GM23338 (cell line): ENCODE data around the gene BEND5. TPM values are rescaled to one million over a fixed set of nuclear protein-coding genes. Genes with fewer than 3 reads are reported as not detected.

Source experiments
- ATAC-seq: fragments of 200-7000 bp; cut with Tn5 transposase; 3 replicates; pipeline ENCODE4 v1.9.1; 2020
- DNase-seq: peaks from one replicate; pipeline ENCODE4 v3.0.0-alpha.2; 2015; ENCODE audit warnings: low spot score
- H2AFZ ChIP-seq: fragments of 200-600 bp; sonication (generic); 2 replicates; pipeline ENCODE4 v1.8.0; 2016; ENCODE audit warnings: antibody characterized with exemption, mild to moderate bottlenecking, moderate library complexity
- H3F3A ChIP-seq: fragments of 200-600 bp; sonication (generic); replicated peaks from 2 replicates; pipeline ENCODE4 v1.8.0; 2017; ENCODE audit warnings: antibody characterized with exemption, mixed run types, low read depth
- H3K27ac ChIP-seq: fragments of 200-600 bp; sonication (generic); 2 replicates; pipeline ENCODE4 v1.6.1; 2016; ENCODE audit warnings: low read depth
- H3K27me3 ChIP-seq: fragments of 200-600 bp; sonication (generic); 2 replicates; pipeline ENCODE4 v1.8.0; 2016; ENCODE audit warnings: mild to moderate bottlenecking, mixed run types, moderate library complexity; ENCODE audit not compliant: insufficient read depth
- H3K36me3 ChIP-seq: fragments of 200-600 bp; sonication (generic); 2 replicates; pipeline ENCODE4 v1.8.0; 2016; ENCODE audit warnings: mild to moderate bottlenecking; ENCODE audit not compliant: insufficient read depth
- H3K4me1 ChIP-seq: fragments of 200-600 bp; sonication (generic); 2 replicates; pipeline ENCODE4 v1.8.0; 2016; ENCODE audit warnings: mild to moderate bottlenecking, moderate library complexity; ENCODE audit not compliant: insufficient read depth
- H3K4me2 ChIP-seq: fragments of 200-600 bp; sonication (generic); 2 replicates; pipeline ENCODE4 v1.7.1; 2017; ENCODE audit warnings: mixed run types
- H3K4me3 ChIP-seq: fragments of 200-600 bp; sonication (generic); 2 replicates; pipeline ENCODE4 v1.6.1; 2016; ENCODE audit warnings: mixed run types
- H3K79me2 ChIP-seq: fragments of 200-600 bp; sonication (generic); replicated peaks from 2 replicates; pipeline ENCODE4 v1.8.0; 2017; ENCODE audit warnings: mild to moderate bottlenecking; ENCODE audit not compliant: insufficient read depth
- H3K9me2 ChIP-seq: fragments of 200-600 bp; sonication (generic); 2 replicates; pipeline ENCODE4 v1.8.0; 2017; ENCODE audit not compliant: insufficient read depth
- H4K20me1 ChIP-seq: fragments of 200-600 bp; sonication (generic); replicated peaks from 2 replicates; pipeline ENCODE4 v1.8.0; 2017; ENCODE audit warnings: mild to moderate bottlenecking; ENCODE audit not compliant: insufficient read depth
- H3K27ac Mint-ChIP-seq: 2 replicates; pipeline ENCODE4 v1.8.0; 2020; ENCODE audit warnings: inconsistent platforms, mild to moderate bottlenecking, moderate library complexity, mixed read lengths
- H3K27me3 Mint-ChIP-seq: 3 replicates; pipeline ENCODE4 v1.8.0; 2022; ENCODE audit warnings: low read depth, mild to moderate bottlenecking, moderate library complexity, mixed read lengths, inconsistent platforms; ENCODE audit not compliant: insufficient read depth, poor library complexity
- H3K36me3 Mint-ChIP-seq: 3 replicates; pipeline ENCODE4 v1.8.0; 2021; ENCODE audit warnings: low read depth, mild to moderate bottlenecking, inconsistent platforms, moderate library complexity, mixed read lengths
- H3K4me1 Mint-ChIP-seq: 3 replicates; pipeline ENCODE4 v1.8.0; 2020; ENCODE audit warnings: mild to moderate bottlenecking, inconsistent platforms, mixed read lengths
- H3K4me3 Mint-ChIP-seq: 3 replicates; pipeline ENCODE4 v1.8.0; 2021; ENCODE audit warnings: moderate library complexity, mild to moderate bottlenecking, inconsistent platforms, mixed read lengths
- H3K9me3 Mint-ChIP-seq: 3 replicates; pipeline ENCODE4 v1.8.0; 2020; ENCODE audit warnings: moderate library complexity, mild to moderate bottlenecking, inconsistent platforms, mixed read lengths
- CREB1 ChIP-seq: fragments of 250-450 bp; sonication (Bioruptor Pico); IDR thresholded peaks from 2 replicates; pipeline ENCODE4 v1.5.0; 2020; ENCODE audit warnings: low read depth, mild to moderate bottlenecking, moderate library complexity
- CTCF ChIP-seq, 2 experiments: fragments of 200-600 bp in 1 of 2; sonication (generic) in 1 of 2; conservative IDR thresholded peaks; 2 replicates each; pipeline versions ENCODE4 v1.5.1 to v1.6.1; 2016 to 2017; ENCODE audit warnings: antibody characterized with exemption in 2 of 2, low read depth in 2 of 2, mild to moderate bottlenecking in 2 of 2, moderate library complexity in 1 of 2
- ETS1 ChIP-seq: IDR thresholded peaks from 2 replicates; pipeline ENCODE4 v1.6.1; 2016; ENCODE audit warnings: antibody characterized with exemption
- EZH2 ChIP-seq: fragments of 200-600 bp; sonication (generic); IDR thresholded peaks from one replicate; pipeline ENCODE4 v1.8.0; 2017; ENCODE audit warnings: antibody characterized with exemption, mild to moderate bottlenecking, low read depth; ENCODE audit not compliant: unreplicated experiment
- EZH2phosphoT487 ChIP-seq: fragments of 200-600 bp; sonication (generic); IDR thresholded peaks from one replicate; pipeline ENCODE4 v1.8.1; 2018; ENCODE audit warnings: antibody characterized with exemption; ENCODE audit not compliant: unreplicated experiment
- JUNB ChIP-seq: IDR thresholded peaks from one replicate; pipeline ENCODE4 v1.6.1; 2016; ENCODE audit warnings: antibody characterized with exemption; ENCODE audit not compliant: unreplicated experiment
- NANOG ChIP-seq: IDR thresholded peaks from 2 replicates; pipeline ENCODE4 v1.6.1; 2016; ENCODE audit warnings: antibody characterized with exemption, borderline replicate concordance
- POLR2AphosphoS5 ChIP-seq: IDR thresholded peaks from 2 replicates; pipeline ENCODE4 v1.6.1; 2016; ENCODE audit warnings: antibody characterized with exemption, low read depth
- REST ChIP-seq: IDR thresholded peaks from one replicate; pipeline ENCODE4 v1.6.1; 2018; ENCODE audit warnings: antibody characterized with exemption; ENCODE audit not compliant: unreplicated experiment
- STAT1 ChIP-seq: IDR thresholded peaks from one replicate; pipeline ENCODE4 v1.6.1; 2016; ENCODE audit warnings: antibody characterized with exemption; ENCODE audit not compliant: unreplicated experiment
- ZNF114 ChIP-seq: fragments of 250-450 bp; sonication (Bioruptor Pico); IDR thresholded peaks from 2 replicates; pipeline ENCODE4 v1.5.0; 2020; ENCODE audit warnings: mild to moderate bottlenecking, moderate library complexity
- ZNF331 ChIP-seq: fragments of 250-450 bp; sonication (Bioruptor Pico); IDR thresholded peaks from 2 replicates; pipeline ENCODE4 v1.5.0; 2020; ENCODE audit warnings: low read depth, mild to moderate bottlenecking, moderate library complexity
- ZNF462 ChIP-seq: fragments of 250-450 bp; sonication (Bioruptor Pico); IDR thresholded peaks from 2 replicates; pipeline ENCODE4 v1.5.0; 2020; ENCODE audit warnings: mild to moderate bottlenecking, moderate library complexity
- polyA plus RNA-seq: library from polyadenylated mRNA; unstranded; fragments of >200 nt; fragmentation: Nextera tagmentation; extraction: Ambion mirVana; gene quantifications from 2 replicates; pipeline ENCODE4 v1.2.1, GENCODE V29; 2016
- total RNA-seq: library from RNA; depleted of rRNA; stranded (reverse); fragments of >200 nt; shearing (Covaris generic); gene quantifications from 2 replicates; pipeline ENCODE4 v1.2.3, GENCODE V29; 2014

The BEND5 gene
- total and polyA plus RNA-seq, 2 experiments from 2014 or later = 6.8 to 12.3 TPM

- no peak overlapping the region for H2AFZ ChIP-seq
- no peaks in the 10 kb centered on the region for H3K36me3 Mint-ChIP-seq
- ATAC-seq (no peak), DNase-seq (no peak)
- TF ChIP-seq JUNB = no peak
- TF ChIP-seq ZNF462 (CRISPR knock-in tag) = no peak
- TF ChIP-seq STAT1 = no peak
- TF ChIP-seq CREB1 = no peak
- no peak for TF ChIP-seq ZNF331
- TF ChIP-seq REST = no peak
- no peak for TF ChIP-seq POLR2AphosphoS5
- no peak for TF ChIP-seq CTCF (conservative IDR thresholded peaks at IDR 0.05; ENCODE audit: low read depth in 2 of 2)
- TF ChIP-seq ZNF114 (CRISPR knock-in tag) = no peak
- no peak for TF ChIP-seq ETS1
- TF ChIP-seq EZH2 = no peak
- TF ChIP-seq EZH2phosphoT487 = no peak
- TF ChIP-seq NANOG = no peak
- H3K27me3 ChIP-seq = no peaks in the 10 kb centered on the region
- H3K4me3 Mint-ChIP-seq = no peak overlapping the region
- H4K20me1 ChIP-seq = no peaks in the 10 kb centered on the region
- H3K4me1 Mint-ChIP-seq = peaks cover 3% of the 10 kb centered on the region
- peaks cover 16% of the 10 kb centered on the region; the same call in 1 of the 2 replicates for H3K9me2 ChIP-seq
- no peaks in the 10 kb centered on the region for H3K79me2 ChIP-seq
- H3F3A ChIP-seq = no peaks in the 10 kb centered on the region
- peaks cover 3% of the 10 kb centered on the region for H3K27me3 Mint-ChIP-seq
- no peak overlapping the region for H3K27ac Mint-ChIP-seq
- H3K4me3 ChIP-seq = no peak overlapping the region
- H3K36me3 ChIP-seq = no peaks in the 10 kb centered on the region; the same call in 1 of the 2 replicates
- no peaks in the 10 kb centered on the region for H3K4me1 ChIP-seq
- no peak overlapping the region for H3K4me2 ChIP-seq
- H3K9me3 Mint-ChIP-seq = no peaks in the 10 kb centered on the region
- H3K27ac ChIP-seq = no peak overlapping the region
Measured at GRCh38 chr1:48790397-48790796, 13.7 kb upstream of the BEND5 start.
